ENCODE results near the gene ZNF575.

The ZNF575 gene

DNA sequence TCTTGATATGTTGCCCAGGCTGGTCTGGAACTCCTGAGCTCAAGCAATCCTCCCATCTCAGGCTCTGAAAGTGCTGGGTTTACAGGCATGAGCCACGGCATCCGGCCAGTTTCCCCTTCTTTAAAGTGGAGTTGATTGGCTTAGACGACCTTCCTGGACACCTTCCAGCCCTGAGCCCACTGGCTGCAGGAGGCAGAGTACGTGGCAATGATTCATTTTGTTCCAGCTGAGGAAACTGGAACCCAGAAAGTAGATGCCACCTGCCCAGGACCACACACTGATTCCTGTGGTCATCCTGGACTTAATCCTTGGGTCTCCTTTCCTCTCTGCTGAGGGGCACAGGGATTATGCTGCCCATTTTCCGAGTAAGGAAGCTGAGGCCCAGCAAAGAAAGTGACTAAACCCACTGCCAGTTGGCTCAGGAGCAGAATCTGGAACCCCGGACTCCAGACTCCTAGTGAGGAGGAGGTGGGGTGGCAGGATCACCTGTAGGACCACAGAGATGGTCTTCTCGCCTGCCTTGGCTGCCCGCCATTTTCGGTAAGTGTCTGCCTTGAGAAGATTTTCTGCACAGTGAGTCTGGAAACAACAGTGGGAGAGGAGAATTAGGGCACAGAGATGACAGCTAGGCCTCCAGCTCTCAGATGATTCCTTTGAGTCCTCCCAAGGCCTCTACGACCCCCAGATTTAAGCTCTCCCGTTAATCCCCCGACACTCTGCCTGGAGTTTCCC, 41.6 kb downstream of the ZNF575 start:
- DNase-seq (ENCODE audit: low spot score): no peak

DNA sequence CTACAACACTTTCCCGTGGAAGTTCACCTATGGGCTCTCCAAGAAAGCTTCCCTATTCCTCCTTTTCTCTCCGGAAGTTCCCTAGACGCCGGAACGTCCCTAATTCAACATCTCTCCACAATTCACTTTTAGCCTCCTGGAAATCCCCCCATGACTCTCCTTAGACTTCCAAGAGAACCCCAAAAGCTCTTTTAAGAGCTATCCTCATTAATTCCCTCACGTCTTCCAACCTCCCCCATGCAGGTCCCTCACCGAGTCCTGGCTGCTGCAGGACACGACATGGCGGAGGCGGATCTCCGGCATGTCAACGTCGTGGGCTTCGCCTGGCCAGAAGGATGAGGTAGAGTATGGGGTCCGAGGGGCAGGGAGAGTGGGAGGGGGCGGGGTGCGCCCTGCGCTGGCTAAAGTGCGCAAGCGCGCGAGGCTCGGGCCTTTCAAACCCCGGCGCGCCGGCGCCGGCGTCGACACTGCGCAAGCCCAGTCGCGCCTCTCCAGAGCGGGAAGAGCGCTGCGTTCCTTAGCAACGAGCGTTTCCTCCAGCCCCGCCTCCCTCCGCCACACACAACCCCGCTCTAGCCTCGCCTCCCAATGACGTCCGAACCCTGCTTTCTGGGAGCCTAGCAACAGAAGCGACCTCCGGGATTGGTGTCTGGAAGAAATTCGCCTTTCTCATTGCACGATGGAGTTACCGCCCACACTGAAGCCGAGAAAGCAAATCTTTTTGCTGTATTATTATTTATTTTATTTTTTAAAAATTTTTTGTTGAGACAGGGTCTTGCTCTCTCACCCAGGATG, 42.4 kb downstream of the ZNF575 start, which contains the start of the genes PINLYP and XRCC1:
Gene PINLYP, plus strand, starts transcription at position 646 of the 795 bp plus-strand sequence. CDS start 1,391 bp downstream, outside the sequence.
Gene XRCC1, minus strand, starts transcription at position 372 of the 795 bp plus-strand sequence. Its CDS starts 69 bp downstream, at position 303.
- peak; percentile 99 for DNase-seq (ENCODE audit: low spot score)

DNA sequence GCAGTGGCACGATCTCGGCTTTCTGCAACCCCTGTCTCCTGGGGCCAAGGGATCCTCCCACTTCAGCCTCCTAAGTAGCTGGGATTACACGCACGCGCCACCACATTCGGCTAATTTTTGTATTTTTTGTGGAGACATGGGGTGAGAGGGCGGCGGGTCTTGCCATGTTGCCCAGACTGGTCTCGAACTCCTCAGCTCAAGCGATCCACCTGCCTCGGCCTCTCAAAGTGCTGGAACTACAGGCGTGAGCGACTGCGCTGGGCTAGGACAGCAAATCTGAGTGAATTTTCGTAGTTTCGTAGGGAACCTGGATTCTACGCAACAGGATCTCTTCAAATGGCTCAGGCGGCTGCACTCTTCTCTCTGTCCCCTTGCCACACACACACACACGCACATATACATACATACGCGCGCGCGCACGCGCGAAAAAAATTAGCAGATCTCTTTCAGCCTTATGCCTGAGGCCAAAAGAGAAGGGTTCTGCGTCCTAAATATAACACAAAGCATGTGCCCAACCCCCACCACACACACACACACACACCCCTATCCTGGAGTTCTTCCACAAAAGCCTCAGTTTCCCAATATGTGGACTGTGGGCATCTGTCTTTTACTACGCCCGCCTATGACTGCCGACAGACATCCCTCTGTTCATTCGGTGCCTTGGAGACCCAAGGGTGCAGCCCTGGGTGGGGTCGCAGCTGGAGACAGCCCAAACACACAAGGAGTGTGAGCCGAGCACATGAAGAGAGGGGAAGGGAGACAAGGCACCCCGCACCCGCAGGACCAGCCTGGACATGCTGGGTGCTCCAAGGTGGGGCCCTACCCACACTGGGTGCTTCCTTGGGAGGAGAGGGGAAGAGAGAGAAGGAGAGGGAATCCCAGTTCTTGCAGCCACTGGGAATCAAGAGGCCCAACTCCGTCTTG, 43.2 kb downstream of the ZNF575 start:
- DNase-seq (ENCODE audit: low spot score): no peak

DNA sequence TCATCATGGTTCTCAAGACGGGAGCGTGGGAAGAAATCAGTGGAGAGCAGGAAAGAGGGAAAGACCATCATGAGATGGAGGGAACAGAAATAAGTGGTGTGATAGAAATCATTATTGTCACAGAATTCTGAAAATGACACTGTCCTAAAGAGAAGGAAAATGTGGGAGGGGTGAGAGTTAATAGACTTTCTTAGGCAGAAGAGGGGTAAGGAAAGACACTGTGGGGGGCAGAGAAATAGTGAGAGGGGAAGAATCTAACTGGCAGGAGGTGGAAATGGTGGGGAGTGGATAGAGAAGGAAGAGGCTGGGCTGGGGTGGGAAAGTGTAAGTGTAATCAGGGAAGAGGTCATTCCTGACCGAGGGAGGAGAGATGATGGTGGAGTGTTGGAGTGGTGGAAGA, 45.8 kb downstream of the ZNF575 start:
- no peak for DNase-seq (ENCODE audit: low spot score)

DNA sequence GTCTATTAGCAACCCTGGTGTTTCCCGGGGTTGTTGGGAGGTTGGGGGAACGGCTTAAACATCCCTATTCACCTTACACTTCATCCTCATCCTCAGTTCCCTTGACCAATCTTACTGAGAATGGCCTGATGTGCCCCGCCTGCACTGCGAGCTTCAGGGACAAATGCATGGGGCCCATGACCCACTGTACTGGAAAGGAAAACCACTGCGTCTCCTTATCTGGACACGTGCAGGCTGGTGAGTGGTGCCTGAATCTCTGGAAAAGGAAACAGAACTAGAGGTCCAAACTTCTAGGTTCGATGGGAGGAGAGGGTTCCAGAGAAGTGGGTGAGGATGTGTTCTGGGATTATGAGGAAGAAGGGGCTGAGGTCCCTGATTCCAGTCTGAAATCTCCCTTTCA, 48.5 kb downstream of the ZNF575 start:
- DNase-seq (ENCODE audit: low spot score): no peak

DNA sequence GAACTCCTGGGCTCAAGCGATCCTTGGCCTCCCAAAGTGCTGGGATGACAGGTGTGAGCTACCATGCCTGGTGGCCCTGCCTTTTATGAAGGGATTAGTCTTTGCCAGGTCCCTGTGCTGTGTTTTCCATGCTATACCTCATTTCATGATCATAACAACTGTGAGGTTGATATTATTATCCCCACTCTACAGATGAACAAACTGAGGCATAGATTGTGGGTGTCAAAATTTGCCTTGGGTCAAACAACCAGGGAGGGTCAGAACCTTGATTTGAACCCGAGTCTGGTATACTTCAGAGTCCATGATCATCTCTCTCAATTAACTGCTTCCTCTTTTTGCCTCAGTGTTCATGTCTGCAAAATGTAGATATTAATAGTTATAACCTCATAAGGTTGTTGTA, 49.5 kb downstream of the ZNF575 start:
- DNase-seq (ENCODE audit: low spot score): no peak

DNA sequence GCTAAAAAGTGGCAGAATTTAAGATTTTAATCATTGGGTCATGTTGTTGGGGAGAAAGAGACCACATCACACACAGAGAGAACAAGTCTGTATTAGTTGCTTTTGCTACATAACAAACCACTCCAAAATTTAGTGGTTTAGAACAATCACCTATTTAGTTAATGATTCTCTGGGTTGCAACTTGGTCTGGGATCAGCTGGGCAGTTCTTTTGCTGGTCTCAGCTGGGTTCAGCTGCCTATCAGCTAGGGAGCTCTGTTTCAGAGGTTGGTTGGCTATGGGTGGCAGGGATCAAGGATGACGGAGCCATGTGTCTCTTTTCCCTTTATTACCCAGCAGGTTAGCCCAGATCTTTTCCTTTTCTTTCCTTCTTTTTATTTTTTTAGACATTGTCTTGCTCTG, 51.5 kb downstream of the ZNF575 start:
- no peak for DNase-seq (ENCODE audit: low spot score)
